GM12892 (cell line): ENCODE data around the gene GPR153.

Source experiments
- POLR2A ChIP-seq: IDR thresholded peaks from 2 replicates; pipeline ENCODE4 v1.6.1; 2011; ENCODE audit warnings: low read depth, low read length, control low read depth
- POLR2AphosphoS5 ChIP-seq: IDR thresholded peaks from 2 replicates; pipeline ENCODE4 v1.6.1; 2011; ENCODE audit warnings: low read depth, low read length, control low read depth
- TAF1 ChIP-seq: IDR thresholded peaks from 2 replicates; pipeline ENCODE4 v1.6.1; 2011; ENCODE audit warnings: low read depth, mild to moderate bottlenecking, control low read depth, low read length, borderline replicate concordance

- TF ChIP-seq POLR2A (no peak), TAF1 (no peak), POLR2AphosphoS5 (no peak)
Observed at GRCh38 chr1:6210591-6211355, 50.1 kb downstream of the GPR153 start.
